Astrocyte (in vitro differentiated cells and primary cell): ENCODE results near the gene RIPOR2. TPM values are rescaled to one million over a fixed set of nuclear protein-coding genes. Genes with fewer than 3 reads are reported as not detected.
"Not testable (repeated sequence)": the region's sequence is repeated elsewhere in the genome, so short reads cannot be mapped to it uniquely, and the experiment has no call there.

Source experiments
- DNase-seq: peaks from one replicate; pipeline ENCODE4 v3.0.0-alpha.2; 2010; ENCODE audit warnings: low read depth
- FAIRE-seq: peaks from 2 replicates; lab custom pipeline; 2011; peaks lifted over from hg19 to GRCh38; lab: Jason Lieb, UNC
- H2AFZ ChIP-seq: 2 replicates; pipeline ENCODE4 v1.6.0; 2012; ENCODE audit warnings: low read depth, low read length, inconsistent platforms
- H3K27ac ChIP-seq: 2 replicates; pipeline ENCODE4 v1.5.1; 2011; ENCODE audit warnings: low read depth, low read length, inconsistent platforms
- H3K27me3 ChIP-seq: 2 replicates; pipeline ENCODE4 v1.6.0; 2011; ENCODE audit warnings: low read length, inconsistent platforms; ENCODE audit not compliant: insufficient read depth
- H3K36me3 ChIP-seq: 2 replicates; pipeline ENCODE4 v1.5.1; 2011; ENCODE audit warnings: low read length, inconsistent platforms; ENCODE audit not compliant: insufficient read depth
- H3K4me1 ChIP-seq: 2 replicates; pipeline ENCODE4 v1.5.1; 2011; ENCODE audit warnings: low read length, inconsistent platforms; ENCODE audit not compliant: insufficient read depth
- H3K4me2 ChIP-seq: 2 replicates; pipeline ENCODE4 v1.6.0; 2012; ENCODE audit warnings: low read length, inconsistent platforms
- H3K4me3 ChIP-seq: 2 replicates; pipeline ENCODE4 v1.5.1; 2011; ENCODE audit warnings: low read depth, mild to moderate bottlenecking, low read length, inconsistent platforms; ENCODE audit not compliant: insufficient read depth
- H3K79me2 ChIP-seq: 2 replicates; pipeline ENCODE4 v1.6.0; 2012; ENCODE audit warnings: mild to moderate bottlenecking, low read length, inconsistent platforms; ENCODE audit not compliant: insufficient read depth
- H3K9ac ChIP-seq: 2 replicates; pipeline ENCODE4 v1.6.0; 2012; ENCODE audit warnings: mild to moderate bottlenecking, low read length, inconsistent platforms
- H3K9me3 ChIP-seq: 2 replicates; pipeline ENCODE4 v1.5.1; 2012; ENCODE audit warnings: low read depth, mild to moderate bottlenecking, low read length, inconsistent platforms; ENCODE audit not compliant: insufficient read depth
- H4K20me1 ChIP-seq: 2 replicates; pipeline ENCODE4 v1.6.0; 2012; ENCODE audit warnings: low read length, inconsistent platforms; ENCODE audit not compliant: insufficient read depth
- H3K27ac Mint-ChIP-seq: one replicate; pipeline ENCODE4 v1.8.0; 2021; ENCODE audit warnings: mild to moderate bottlenecking, mixed read lengths; ENCODE audit not compliant: unreplicated experiment
- H3K27me3 Mint-ChIP-seq: one replicate; pipeline ENCODE4 v1.8.0; 2021; ENCODE audit warnings: low read depth, mixed read lengths; ENCODE audit not compliant: unreplicated experiment
- H3K36me3 Mint-ChIP-seq: one replicate; pipeline ENCODE4 v1.8.0; 2021; ENCODE audit warnings: low read depth, mixed read lengths; ENCODE audit not compliant: unreplicated experiment
- H3K4me1 Mint-ChIP-seq: one replicate; pipeline ENCODE4 v1.8.0; 2021; ENCODE audit warnings: low read depth, mixed read lengths; ENCODE audit not compliant: unreplicated experiment
- H3K4me3 Mint-ChIP-seq: one replicate; pipeline ENCODE4 v1.8.0; 2021; ENCODE audit warnings: mild to moderate bottlenecking, moderate library complexity, mixed read lengths; ENCODE audit not compliant: unreplicated experiment
- H3K9me3 Mint-ChIP-seq: one replicate; pipeline ENCODE4 v1.8.0; 2021; ENCODE audit warnings: mild to moderate bottlenecking, mixed read lengths; ENCODE audit not compliant: unreplicated experiment
- CTCF ChIP-seq: IDR thresholded peaks from 2 replicates; pipeline ENCODE4 v1.5.1; 2011; ENCODE audit warnings: low read depth, mild to moderate bottlenecking, inconsistent platforms, low read length, moderate library complexity; ENCODE audit not compliant: insufficient read depth
- EZH2 ChIP-seq: IDR thresholded peaks from 2 replicates; pipeline ENCODE4 v1.6.1; 2012; ENCODE audit warnings: mild to moderate bottlenecking, low read length, inconsistent platforms; ENCODE audit not compliant: insufficient read depth
- total RNA-seq: library from RNA; stranded (reverse); gene quantifications from 2 replicates; pipeline ENCODE4 v1.2.1, GENCODE V29; 2021

RIPOR2 gene
- total RNA-seq, 1 donor from 2014 or later: 0.95 TPM

GRCh38 chr6:24755279-24755678 lies 180.5 kb downstream of the RIPOR2 start:
- Histone ChIP-seq H3K4me3 (no peak overlapping the region), H3K9me3 (no peaks in the 10 kb centered on the region), H3K9ac (no peak overlapping the region), H2AFZ (no peak overlapping the region), H4K20me1 (no peaks in the 10 kb centered on the region), H3K4me1 (no peaks in the 10 kb centered on the region), H3K36me3 (no peaks in the 10 kb centered on the region), H3K4me2 (no peak overlapping the region), H3K27ac (no peak overlapping the region), H3K79me2 (no peaks in the 10 kb centered on the region), H3K27me3 (no peaks in the 10 kb centered on the region)
- DNase-seq (no peak), FAIRE-seq (no peak)
- Mint-ChIP-seq H3K27me3 (no peaks in the 10 kb centered on the region), H3K4me3 (no peak overlapping the region), H3K9me3 (no peaks in the 10 kb centered on the region), H3K4me1 (no peaks in the 10 kb centered on the region), H3K27ac (no peak overlapping the region), H3K36me3 (no peaks in the 10 kb centered on the region)
- TF ChIP-seq EZH2: no peak
- no peak for TF ChIP-seq CTCF

- H3K4me3 Mint-ChIP-seq, H4K20me1 ChIP-seq, H3K4me2 ChIP-seq, H3K36me3 Mint-ChIP-seq, H3K27ac Mint-ChIP-seq, H3K27me3 ChIP-seq, H3K36me3 ChIP-seq, H2AFZ ChIP-seq, H3K27me3 Mint-ChIP-seq, H3K9me3 Mint-ChIP-seq, H3K9ac ChIP-seq, H3K4me1 ChIP-seq, FAIRE-seq, H3K9me3 ChIP-seq, H3K4me3 ChIP-seq, H3K79me2 ChIP-seq, DNase-seq, H3K4me1 Mint-ChIP-seq, H3K27ac ChIP-seq: not testable (repeated sequence)
Observed at GRCh38 chr6:24754378-24754777, 181.4 kb downstream of the RIPOR2 start.

Other genes starting within 250 kb of the RIPOR2 start
- gene C6orf62, start 216.8 kb downstream of the RIPOR2 start, total RNA-seq: 162 and 178 TPM in 2 replicates
- gene GMNN, start 161.0 kb downstream of the RIPOR2 start, total RNA-seq: 13.0 and 16.4 TPM in 2 replicates
- not detected in 2 replicates for gene ARMH2, start 137.0 kb downstream of the RIPOR2 start, total RNA-seq